Measurements from ENCODE around the gene GSX2.

Gene GSX2

GRCh38 chr4:54092405-54093323 is 7.3 kb upstream of the GSX2 start:
- Histone ChIP-seq H3K36me3 (ENCODE audit: control insufficient read depth in 2 of 2, insufficient read depth in 1 of 2, low read length in 2 of 2) (no peaks in the 10 kb centered on the region), H3K4me3 (ENCODE audit: low read depth, low read length) (peak overlapping the region; percentile 41; the same call in 1 of the 2 replicates), H3K4me1 (ENCODE audit: control insufficient read depth, insufficient read depth, low read length) (no peaks in the 10 kb centered on the region), H3K27ac (ENCODE audit: extremely low read depth, low read depth, low read length) (no peak overlapping the region; the same call in 1 of the 2 replicates), H3K9me3 (ENCODE audit: control insufficient read depth, insufficient read depth, low read depth, low read length) (no peaks in the 10 kb centered on the region)
- ChIA-PET CTCF (interaction anchor here (0.6 to 1.2 kb wide), 3 partner anchors 34 to 162 kb away, joined by 3 to 5 read pairs (median 3); no protein-coding TSS in a partner anchor), POLR2A (no interaction called here)
- TF ChIP-seq ZNF664 (tag by site-specific recombination; IDR thresholded peaks at IDR 0.05), result peak; percentile 67
- TF ChIP-seq ZNF37A (tag by site-specific recombination; IDR thresholded peaks at IDR 0.05), result no peak
- no peak for TF ChIP-seq ZNF521 (tag by site-specific recombination; IDR thresholded peaks at IDR 0.05)
- TF ChIP-seq, protein P1, sequence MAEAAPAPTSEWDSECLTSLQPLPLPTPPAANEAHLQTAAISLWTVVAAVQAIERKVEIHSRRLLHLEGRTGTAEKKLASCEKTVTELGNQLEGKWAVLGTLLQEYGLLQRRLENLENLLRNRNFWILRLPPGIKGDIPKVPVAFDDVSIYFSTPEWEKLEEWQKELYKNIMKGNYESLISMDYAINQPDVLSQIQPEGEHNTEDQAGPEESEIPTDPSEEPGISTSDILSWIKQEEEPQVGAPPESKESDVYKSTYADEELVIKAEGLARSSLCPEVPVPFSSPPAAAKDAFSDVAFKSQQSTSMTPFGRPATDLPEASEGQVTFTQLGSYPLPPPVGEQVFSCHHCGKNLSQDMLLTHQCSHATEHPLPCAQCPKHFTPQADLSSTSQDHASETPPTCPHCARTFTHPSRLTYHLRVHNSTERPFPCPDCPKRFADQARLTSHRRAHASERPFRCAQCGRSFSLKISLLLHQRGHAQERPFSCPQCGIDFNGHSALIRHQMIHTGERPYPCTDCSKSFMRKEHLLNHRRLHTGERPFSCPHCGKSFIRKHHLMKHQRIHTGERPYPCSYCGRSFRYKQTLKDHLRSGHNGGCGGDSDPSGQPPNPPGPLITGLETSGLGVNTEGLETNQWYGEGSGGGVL (tag by site-specific recombination; IDR thresholded peaks at IDR 0.05), result no peak
- TF ChIP-seq ZNF140 (tag by site-specific recombination; IDR thresholded peaks at IDR 0.05), result no peak

DNA sequence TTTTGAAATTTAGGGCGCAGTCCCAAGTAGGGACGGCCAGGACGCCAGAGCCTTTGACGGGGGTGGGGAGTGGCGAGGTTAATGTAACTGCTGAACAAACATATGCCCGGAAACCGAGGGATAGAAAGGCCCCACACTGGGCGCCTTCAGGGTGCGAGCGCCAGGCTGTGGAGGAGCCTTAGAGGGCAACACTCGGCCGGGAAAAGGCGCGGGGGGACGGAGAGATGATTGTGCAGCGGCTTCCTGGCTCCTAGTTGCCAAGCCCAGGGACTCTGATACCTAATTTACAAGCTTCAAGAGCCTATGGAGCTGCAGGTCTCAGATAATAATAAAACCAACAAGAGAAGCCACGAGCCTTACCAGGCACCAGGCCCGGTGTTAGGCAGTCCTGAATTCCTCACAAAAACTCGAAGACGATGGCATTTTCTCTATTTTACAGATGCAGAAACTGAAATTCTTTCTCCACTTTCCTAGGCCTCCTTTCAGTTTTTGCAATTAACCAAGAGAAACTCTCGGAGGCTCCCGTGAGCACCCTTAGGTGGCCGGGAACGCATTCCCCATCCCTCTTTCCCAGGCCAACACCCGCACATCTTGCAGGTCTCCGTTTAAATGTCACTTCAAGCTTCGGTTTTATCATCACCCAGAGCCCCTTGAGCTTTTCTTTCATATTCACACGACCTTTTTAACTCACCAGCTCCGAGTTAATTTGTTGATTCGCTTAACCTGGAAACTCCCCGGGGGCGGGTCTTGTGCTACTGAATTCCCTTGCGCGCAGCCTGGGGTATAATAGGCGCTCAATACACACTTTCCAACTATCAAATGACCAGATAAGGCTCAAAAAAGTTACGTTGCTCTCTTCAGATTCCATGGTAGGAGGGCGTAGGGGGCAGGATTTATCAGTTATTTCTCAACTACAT is 6.4 kb upstream of the GSX2 start:
- no peak overlapping the region for H3K4me3 ChIP-seq (ENCODE audit: low read depth, low read length)
- no peak overlapping the region for H3K27ac ChIP-seq (ENCODE audit: extremely low read depth, low read depth, low read length)
- no peaks in the 10 kb centered on the region for H3K9me3 ChIP-seq (ENCODE audit: control insufficient read depth, insufficient read depth, low read depth, low read length)
- H3K36me3 ChIP-seq (ENCODE audit: control insufficient read depth in 2 of 2, insufficient read depth in 1 of 2, low read length in 2 of 2), result no peaks in the 10 kb centered on the region
- ChIA-PET POLR2A (no interaction called here), CTCF (interaction anchor here (0.7 to 1.2 kb wide), 2 partner anchors 136 to 163 kb away, joined by 3 read pairs; partner anchors contain the start of gene PDGFRA)
- no peaks in the 10 kb centered on the region for H3K4me1 ChIP-seq (ENCODE audit: control insufficient read depth, insufficient read depth, low read length)
- TF ChIP-seq ZNF335 (tag by site-specific recombination; conservative IDR thresholded peaks at IDR 0.05) (no peak), MEIS1 (CRISPR knock-in tag; IDR thresholded peaks at IDR 0.05; ENCODE audit: borderline replicate concordance) (no peak)

- no peaks in the 10 kb centered on the region for H3K9me3 ChIP-seq (ENCODE audit: control insufficient read depth, insufficient read depth, low read depth, low read length)
- CTCF ChIA-PET, result interaction anchor here (0.7 kb wide), 1 partner anchor 135 kb away, joined by 3 read pairs; the partner anchor contains the start of gene PDGFRA
- no peak overlapping the region for H3K4me3 ChIP-seq (ENCODE audit: low read depth, low read length)
- H3K27ac ChIP-seq (ENCODE audit: extremely low read depth, low read depth, low read length), result no peak overlapping the region
- no peaks in the 10 kb centered on the region for H3K4me1 ChIP-seq (ENCODE audit: control insufficient read depth, insufficient read depth, low read length)
- no peaks in the 10 kb centered on the region for H3K36me3 ChIP-seq (ENCODE audit: control insufficient read depth in 2 of 2, insufficient read depth in 1 of 2, low read length in 2 of 2)
- POLR2A ChIA-PET, result no interaction called here
- TF ChIP-seq ZNF24 (tag by site-specific recombination; IDR thresholded peaks at IDR 0.05) (no peak), SETDB1 (IDR thresholded peaks at IDR 0.05; ENCODE audit: insufficient read length, low read length) (no peak), KLF16 (tag by site-specific recombination; IDR thresholded peaks at IDR 0.05) (no peak), ZNF324 (tag by site-specific recombination; IDR thresholded peaks at IDR 0.05) (no peak), EGR2 (tag by site-specific recombination; IDR thresholded peaks at IDR 0.05; ENCODE audit: low read depth) (no peak), ZNF473 (tag by site-specific recombination; IDR thresholded peaks at IDR 0.05) (no peak), ZBTB7A (tag by site-specific recombination; IDR thresholded peaks at IDR 0.05; ENCODE audit: low read depth) (no peak), ZNF169 (tag by site-specific recombination; IDR thresholded peaks at IDR 0.05) (no peak), ZNF571 (tag by site-specific recombination; IDR thresholded peaks at IDR 0.05) (no peak), ZBTB21 (tag by site-specific recombination; IDR thresholded peaks at IDR 0.05) (no peak), ZBTB1 (tag by site-specific recombination; IDR thresholded peaks at IDR 0.05) (no peak), SCRT2 (tag by site-specific recombination; IDR thresholded peaks at IDR 0.05) (no peak)
- TF ChIP-seq, protein P2, sequence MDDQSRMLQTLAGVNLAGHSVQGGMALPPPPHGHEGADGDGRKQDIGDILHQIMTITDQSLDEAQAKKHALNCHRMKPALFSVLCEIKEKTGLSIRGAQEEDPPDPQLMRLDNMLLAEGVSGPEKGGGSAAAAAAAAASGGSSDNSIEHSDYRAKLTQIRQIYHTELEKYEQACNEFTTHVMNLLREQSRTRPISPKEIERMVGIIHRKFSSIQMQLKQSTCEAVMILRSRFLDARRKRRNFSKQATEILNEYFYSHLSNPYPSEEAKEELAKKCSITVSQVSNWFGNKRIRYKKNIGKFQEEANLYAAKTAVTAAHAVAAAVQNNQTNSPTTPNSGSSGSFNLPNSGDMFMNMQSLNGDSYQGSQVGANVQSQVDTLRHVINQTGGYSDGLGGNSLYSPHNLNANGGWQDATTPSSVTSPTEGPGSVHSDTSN (CRISPR knock-in tag; IDR thresholded peaks at IDR 0.05), result no peak
- TF ChIP-seq, protein P3, sequence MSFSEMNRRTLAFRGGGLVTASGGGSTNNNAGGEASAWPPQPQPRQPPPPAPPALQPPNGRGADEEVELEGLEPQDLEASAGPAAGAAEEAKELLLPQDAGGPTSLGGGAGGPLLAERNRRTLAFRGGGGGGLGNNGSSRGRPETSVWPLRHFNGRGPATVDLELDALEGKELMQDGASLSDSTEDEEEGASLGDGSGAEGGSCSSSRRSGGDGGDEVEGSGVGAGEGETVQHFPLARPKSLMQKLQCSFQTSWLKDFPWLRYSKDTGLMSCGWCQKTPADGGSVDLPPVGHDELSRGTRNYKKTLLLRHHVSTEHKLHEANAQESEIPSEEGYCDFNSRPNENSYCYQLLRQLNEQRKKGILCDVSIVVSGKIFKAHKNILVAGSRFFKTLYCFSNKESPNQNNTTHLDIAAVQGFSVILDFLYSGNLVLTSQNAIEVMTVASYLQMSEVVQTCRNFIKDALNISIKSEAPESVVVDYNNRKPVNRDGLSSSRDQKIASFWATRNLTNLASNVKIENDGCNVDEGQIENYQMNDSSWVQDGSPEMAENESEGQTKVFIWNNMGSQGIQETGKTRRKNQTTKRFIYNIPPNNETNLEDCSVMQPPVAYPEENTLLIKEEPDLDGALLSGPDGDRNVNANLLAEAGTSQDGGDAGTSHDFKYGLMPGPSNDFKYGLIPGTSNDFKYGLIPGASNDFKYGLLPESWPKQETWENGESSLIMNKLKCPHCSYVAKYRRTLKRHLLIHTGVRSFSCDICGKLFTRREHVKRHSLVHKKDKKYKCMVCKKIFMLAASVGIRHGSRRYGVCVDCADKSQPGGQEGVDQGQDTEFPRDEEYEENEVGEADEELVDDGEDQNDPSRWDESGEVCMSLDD (tag by site-specific recombination; IDR thresholded peaks at IDR 0.05), result no peak
- TF ChIP-seq, protein P4, sequence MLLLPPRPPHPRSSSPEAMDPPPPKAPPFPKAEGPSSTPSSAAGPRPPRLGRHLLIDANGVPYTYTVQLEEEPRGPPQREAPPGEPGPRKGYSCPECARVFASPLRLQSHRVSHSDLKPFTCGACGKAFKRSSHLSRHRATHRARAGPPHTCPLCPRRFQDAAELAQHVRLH (tag by site-specific recombination; IDR thresholded peaks at IDR 0.05), result no peak
Measured at GRCh38 chr4:54094451-54094850, 5.5 kb upstream of the GSX2 start.

All from HEK293 (cell line).